ENCODE measurements around the gene PCGF1.

- no peak for TF ChIP-seq CTCF (IDR thresholded peaks at IDR 0.05; ENCODE audit: borderline replicate concordance, extremely low read depth, low read length, poor library complexity, severe bottlenecking)
- no peak for TF ChIP-seq EZH2 (IDR thresholded peaks at IDR 0.05; ENCODE audit: borderline replicate concordance, low read depth, low read length, severe bottlenecking)
Observed at GRCh38 chr2:74552914-74553811, 45.7 kb upstream of the PCGF1 start.

All from DND-41 (cell line).